ENCODE measurements around the gene SERPINB4. TPM values are rescaled to one million over a fixed set of nuclear protein-coding genes. Genes with fewer than 3 reads are reported as not detected.

SERPINB4 gene
- total and polyA plus RNA-seq, 2 donors (not counting 1 experiment from before 2014, with no cell fraction given): not detected

- CTCF ChIA-PET: no interaction called here
- no peak overlapping the region for H3K4me3 Mint-ChIP-seq
- H3K4me3 ChIP-seq (ENCODE audit: control extremely low read depth in 1 of 5, extremely low read depth in 1 of 5, insufficient read depth in 1 of 5, low read depth in 2 of 5, low read length in 4 of 5): no peak overlapping the region
- no peaks in the 10 kb centered on the region for H3K36me3 ChIP-seq (replicated peaks in 1 of 2; ENCODE audit: control extremely low read depth in 1 of 2, control insufficient read depth in 1 of 2, extremely low read depth in 1 of 2, insufficient read depth in 2 of 2, low read length in 1 of 2)
- no peaks in the 10 kb centered on the region for H3K4me1 ChIP-seq (ENCODE audit: control insufficient read depth in 2 of 2, insufficient read depth in 2 of 2, low read length in 2 of 2)
- DNase-seq (no peak), ATAC-seq (ENCODE audit: low read depth) (no peak)
- H3K27me3 ChIP-seq (replicated peaks in 1 of 4; ENCODE audit: control extremely low read depth in 1 of 4, control insufficient read depth in 3 of 4, insufficient read depth in 4 of 4, low read length in 3 of 4): peaks cover 0 to 3% (median 0%) of the 10 kb centered on the region in 4 experiments
- peaks cover 15% of the 10 kb centered on the region for H3K27me3 Mint-ChIP-seq
- no peaks in the 10 kb centered on the region for H3K9me3 Mint-ChIP-seq (ENCODE audit: insufficient read depth)
- no peak overlapping the region for H3K4me2 ChIP-seq (replicated peaks; ENCODE audit: low read depth, low read length, poor library complexity, severe bottlenecking)
- no peaks in the 10 kb centered on the region for H3K9me3 ChIP-seq (ENCODE audit: control extremely low read depth in 1 of 3, control insufficient read depth in 2 of 3, insufficient read depth in 1 of 3, low read length in 2 of 3)
- no peaks in the 10 kb centered on the region for H3K79me2 ChIP-seq (ENCODE audit: control insufficient read depth, insufficient read depth, low read length)
- H3K9ac ChIP-seq (ENCODE audit: low read length): no peak overlapping the region
- no peak overlapping the region for H3K27ac Mint-ChIP-seq
- WGBS (ENCODE audit: insufficient coverage): 87% methylated on average over 4 of the region's 4 CpGs
- H2AFZ ChIP-seq (ENCODE audit: insufficient read depth, low read depth, low read length, poor library complexity, severe bottlenecking): no peak overlapping the region
- no peaks in the 10 kb centered on the region for H3K4me1 Mint-ChIP-seq
- H4K20me1 ChIP-seq (ENCODE audit: control insufficient read depth, insufficient read depth, low read length, poor library complexity, severe bottlenecking): no peaks in the 10 kb centered on the region
- POLR2A ChIA-PET: no interaction called here
- TF ChIP-seq EZH2 (IDR thresholded peaks at IDR 0.05; ENCODE audit: borderline replicate concordance, insufficient read depth, low read depth, low read length, poor library complexity, severe bottlenecking) (no peak), CTCF (IDR thresholded peaks at IDR 0.05) (no peak)
- no peak overlapping the region for H3K27ac ChIP-seq (ENCODE audit: low read length in 2 of 2)
- intact Hi-C loops (cut with micrococcal nuclease): no loop called here
Observed at GRCh38 chr18:63613420-63613819, 30.6 kb downstream of the SERPINB4 start.

- WGBS (ENCODE audit: insufficient coverage): no CpG with 5 or more reads among the region's 3 CpGs
- Histone ChIP-seq H3K4me3 (ENCODE audit: control extremely low read depth in 1 of 5, extremely low read depth in 1 of 5, insufficient read depth in 1 of 5, low read depth in 2 of 5, low read length in 4 of 5) (no peak overlapping the region), H3K4me1 (ENCODE audit: control insufficient read depth in 2 of 2, insufficient read depth in 2 of 2, low read length in 2 of 2) (no peaks in the 10 kb centered on the region), H3K36me3 (replicated peaks in 1 of 2; ENCODE audit: control extremely low read depth in 1 of 2, control insufficient read depth in 1 of 2, extremely low read depth in 1 of 2, insufficient read depth in 2 of 2, low read length in 1 of 2) (no peaks in the 10 kb centered on the region), H3K79me2 (ENCODE audit: control insufficient read depth, insufficient read depth, low read length) (no peaks in the 10 kb centered on the region), H3K27ac (ENCODE audit: low read length in 2 of 2) (no peak overlapping the region), H3K9me3 (ENCODE audit: control extremely low read depth in 1 of 3, control insufficient read depth in 2 of 3, insufficient read depth in 1 of 3, low read length in 2 of 3) (no peaks in the 10 kb centered on the region), H3K9ac (ENCODE audit: low read length) (no peak overlapping the region), H3K4me2 (replicated peaks; ENCODE audit: low read depth, low read length, poor library complexity, severe bottlenecking) (no peak overlapping the region), H2AFZ (ENCODE audit: insufficient read depth, low read depth, low read length, poor library complexity, severe bottlenecking) (no peak overlapping the region), H3K27me3 (replicated peaks in 1 of 4; ENCODE audit: control extremely low read depth in 1 of 4, control insufficient read depth in 3 of 4, insufficient read depth in 4 of 4, low read length in 3 of 4) (peaks cover 0 to 8% (median 2%) of the 10 kb centered on the region in 4 experiments), H4K20me1 (ENCODE audit: control insufficient read depth, insufficient read depth, low read length, poor library complexity, severe bottlenecking) (no peaks in the 10 kb centered on the region)
- Mint-ChIP-seq H3K27ac (no peak overlapping the region), H3K4me3 (no peak overlapping the region), H3K9me3 (ENCODE audit: insufficient read depth) (no peaks in the 10 kb centered on the region), H3K27me3 (peaks cover 4% of the 10 kb centered on the region), H3K4me1 (no peaks in the 10 kb centered on the region)
- ATAC-seq (ENCODE audit: low read depth): no peak
- CTCF ChIA-PET: no interaction called here
- intact Hi-C loops (cut with micrococcal nuclease): no loop called here
- no peak for DNase-seq
- TF ChIP-seq CTCF (IDR thresholded peaks at IDR 0.05): no peak
- TF ChIP-seq EZH2 (IDR thresholded peaks at IDR 0.05; ENCODE audit: borderline replicate concordance, insufficient read depth, low read depth, low read length, poor library complexity, severe bottlenecking): no peak
- POLR2A ChIA-PET: no interaction called here
Observed at GRCh38 chr18:63606526-63606925, 37.5 kb downstream of the SERPINB4 start.
